GM19328 (cell line): ENCODE results near the gene SLC13A3.

ENCODE experiments used
- ATAC-seq: cut with Tn5 transposase; IDR thresholded peaks from one replicate; pipeline ENCODE4 v1.9.1; 2021; ENCODE audit warnings: mild to moderate bottlenecking, moderate library complexity; ENCODE audit not compliant: unreplicated experiment

Gene SLC13A3

GRCh38 chr20:46637427-46638133 lies 13.7 kb downstream of the SLC13A3 start:
- no peak for ATAC-seq

GRCh38 chr20:46637020-46637419 lies 14.2 kb downstream of the SLC13A3 start:
- ATAC-seq: no peak

- ATAC-seq: no peak
Measured at GRCh38 chr20:46636514-46636913, 14.7 kb downstream of the SLC13A3 start.

- ATAC-seq: no peak
Measured at GRCh38 chr20:46635514-46636136, 15.6 kb downstream of the SLC13A3 start.

GRCh38 chr20:46634528-46634927 lies 16.7 kb downstream of the SLC13A3 start:
- ATAC-seq: no peak

GRCh38 chr20:46631874-46632446 lies 19.3 kb downstream of the SLC13A3 start:
- ATAC-seq: no peak

GRCh38 chr20:46631212-46631869 lies 19.9 kb downstream of the SLC13A3 start:
- ATAC-seq: no peak

- ATAC-seq: no peak
Measured at GRCh38 chr20:46630306-46630705, 21.0 kb downstream of the SLC13A3 start.

GRCh38 chr20:46629341-46629740 lies 21.9 kb downstream of the SLC13A3 start:
- ATAC-seq: no peak

- no peak for ATAC-seq
Measured at GRCh38 chr20:46627234-46627633, 24.0 kb downstream of the SLC13A3 start.

GRCh38 chr20:46626758-46627157 lies 24.5 kb downstream of the SLC13A3 start:
- ATAC-seq: no peak

GRCh38 chr20:46625875-46626373 lies 25.3 kb downstream of the SLC13A3 start:
- ATAC-seq: no peak

GRCh38 chr20:46624946-46625345 lies 26.3 kb downstream of the SLC13A3 start:
- ATAC-seq: no peak

GRCh38 chr20:46622165-46622564 lies 29.1 kb downstream of the SLC13A3 start:
- no peak for ATAC-seq

- no peak for ATAC-seq
Measured at GRCh38 chr20:46621492-46621891, 29.8 kb downstream of the SLC13A3 start.

- ATAC-seq: no peak
Measured at GRCh38 chr20:46619445-46619844, 31.8 kb downstream of the SLC13A3 start.

- ATAC-seq: no peak
Measured at GRCh38 chr20:46618316-46619100, 32.8 kb downstream of the SLC13A3 start.

GRCh38 chr20:46614503-46614902 lies 36.8 kb downstream of the SLC13A3 start:
- no peak for ATAC-seq

GRCh38 chr20:46610145-46610544 lies 41.1 kb downstream of the SLC13A3 start:
- no peak for ATAC-seq

- no peak for ATAC-seq
Measured at GRCh38 chr20:46609043-46609442, 42.2 kb downstream of the SLC13A3 start.
